Activated CD4-positive, CD25-positive, alpha-beta regulatory T cell (primary cell): ENCODE measurements around the gene G6PC2.

ENCODE experiments used
- DNase-seq, 4 experiments: peaks; one replicate each; lab custom pipeline; 2025; lab: John Stamatoyannopoulos, UW

The G6PC2 gene

DNA sequence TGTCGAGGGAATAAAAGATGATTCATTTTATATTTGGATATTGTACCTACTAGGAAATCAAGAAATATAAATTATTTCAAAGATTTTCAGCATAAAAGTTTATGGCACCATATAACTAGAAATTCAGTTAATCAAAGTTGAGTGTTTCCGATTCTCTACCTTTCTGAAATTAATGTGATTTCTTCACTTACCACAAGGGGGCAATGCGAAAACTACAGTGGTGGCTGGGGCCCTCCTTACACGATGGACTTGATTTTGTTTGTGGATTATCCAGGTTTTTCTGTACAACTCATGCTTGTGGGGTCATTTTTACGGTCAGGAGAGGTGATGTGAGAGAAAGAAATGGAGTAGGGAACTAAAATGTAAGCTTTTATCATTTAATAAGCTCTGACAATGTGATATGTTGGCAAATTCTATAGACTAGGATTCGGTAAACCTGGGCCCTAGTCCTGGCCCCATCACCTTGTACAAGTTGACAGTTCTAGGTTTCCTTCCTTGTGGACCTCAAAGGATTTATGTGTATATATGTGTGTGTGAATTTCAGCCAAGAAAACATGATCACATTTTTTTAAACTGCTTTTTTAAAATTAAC, 47.6 kb downstream of the G6PC2 start:
- DNase-seq = no peak

DNA sequence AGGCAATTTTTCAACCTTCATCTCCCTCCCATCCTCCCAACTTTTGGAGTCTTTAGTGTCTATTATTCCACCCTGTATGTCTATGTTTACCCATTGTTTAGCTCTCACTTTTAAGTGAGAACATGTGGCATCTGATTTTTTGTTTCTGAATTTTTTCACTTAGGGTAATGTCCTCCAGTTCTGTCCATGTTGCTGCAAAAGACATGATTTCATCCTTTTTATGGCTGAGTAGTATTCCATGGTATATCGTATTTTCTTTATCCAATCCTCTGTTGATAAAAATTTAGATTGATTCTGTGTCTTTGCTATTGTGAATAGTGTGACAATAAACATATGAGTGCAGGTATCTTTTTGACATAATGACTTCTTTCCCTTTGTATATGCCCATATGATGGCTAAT, 48.2 kb downstream of the G6PC2 start:
- no peak for DNase-seq

DNA sequence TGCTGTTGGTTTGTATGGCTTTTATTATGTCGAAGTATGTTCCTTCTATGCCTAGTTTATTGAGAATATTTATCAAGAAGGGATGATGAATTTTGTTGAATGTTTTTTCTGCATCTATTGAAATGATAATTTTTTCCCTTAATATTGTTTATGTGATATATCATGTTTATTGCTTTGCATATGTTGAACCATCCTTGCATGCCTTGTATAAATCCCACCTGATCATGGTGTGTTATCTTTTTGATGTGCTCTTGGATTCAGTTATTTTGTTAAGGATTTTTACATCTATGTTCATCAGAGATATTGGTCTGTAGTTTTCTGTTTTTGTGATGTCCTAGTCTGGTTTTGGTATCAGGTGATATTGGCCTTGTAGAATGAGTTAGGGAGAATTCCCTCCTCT, 50.8 kb downstream of the G6PC2 start:
- DNase-seq = no peak

DNA sequence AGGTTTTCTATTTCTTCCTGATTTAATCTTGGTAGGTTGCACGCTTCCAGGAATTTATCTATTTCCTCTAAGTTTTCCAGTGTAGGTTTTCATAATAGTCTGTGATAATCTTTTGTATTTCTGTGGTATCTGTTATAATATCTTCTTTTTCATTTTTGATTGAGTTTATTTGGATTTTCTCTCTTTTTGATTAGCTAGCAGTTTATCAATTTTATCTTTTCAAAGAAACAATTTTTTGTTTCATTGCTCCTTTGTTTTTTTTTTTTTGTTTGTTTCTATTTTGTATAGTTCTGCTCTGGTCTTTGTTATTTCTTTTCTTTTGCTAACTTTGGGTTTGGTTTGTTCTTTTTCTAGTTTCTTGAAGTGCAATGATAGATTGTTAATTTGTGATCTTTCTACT, 51.3 kb downstream of the G6PC2 start:
- DNase-seq = no peak

DNA sequence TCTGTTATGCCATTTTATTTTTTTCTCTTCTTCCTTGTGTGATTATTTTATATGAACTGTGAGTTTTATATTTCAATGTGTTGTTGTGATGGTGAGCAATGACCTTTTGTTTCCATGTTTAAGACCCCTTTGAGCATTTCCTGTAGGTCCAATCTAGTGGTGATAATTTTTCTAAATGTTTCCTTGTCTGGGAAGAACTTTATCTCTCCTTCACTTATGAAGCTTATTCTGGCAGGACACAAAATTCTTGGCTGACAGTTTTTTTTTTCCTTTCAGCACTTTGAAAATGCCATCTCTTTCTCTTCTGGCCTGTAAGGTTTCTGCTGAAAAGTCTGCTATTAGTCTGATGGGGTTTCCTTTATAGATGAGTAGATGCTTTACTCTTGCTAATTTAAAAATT, 53.2 kb downstream of the G6PC2 start:
- no peak for DNase-seq

DNA sequence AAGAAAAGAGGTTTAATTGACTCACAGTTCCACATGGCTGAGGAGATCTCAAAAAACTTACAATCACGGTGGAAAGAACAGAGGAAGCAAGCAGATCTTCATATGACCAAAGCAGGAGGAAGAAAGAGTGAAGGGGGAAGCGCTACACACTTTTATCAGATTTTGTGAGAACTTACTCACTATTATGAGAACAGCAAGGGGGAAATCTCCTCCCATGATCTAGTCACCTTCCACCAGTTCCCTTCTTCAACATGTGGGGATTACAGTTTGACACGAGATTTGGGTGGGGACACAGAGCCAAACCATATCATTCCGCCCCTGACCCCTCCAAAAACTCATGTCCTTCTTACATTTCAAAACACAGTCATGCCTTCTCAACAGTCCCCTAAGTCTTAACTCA, 54.2 kb downstream of the G6PC2 start:
- DNase-seq = no peak

DNA sequence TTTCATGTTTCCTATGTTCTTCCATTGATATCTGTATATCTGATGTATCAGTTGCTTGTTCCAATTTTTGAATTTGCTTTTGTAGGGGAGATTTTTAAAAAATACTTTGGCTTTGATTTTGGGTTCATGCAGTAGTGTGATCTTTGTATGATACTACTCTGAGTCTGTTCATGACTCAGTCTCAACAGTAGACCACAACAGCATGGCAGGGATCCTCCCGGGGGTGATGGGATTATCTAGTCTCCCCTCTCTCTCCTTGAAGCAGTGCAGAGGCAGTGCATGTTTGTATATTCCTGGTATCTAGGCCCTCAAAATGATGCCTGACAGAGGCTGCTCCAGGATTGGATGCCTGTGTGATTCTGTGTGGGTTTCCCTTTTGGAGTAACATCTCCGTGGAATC, 55.3 kb downstream of the G6PC2 start:
- no peak for DNase-seq
